Mucosa of gallbladder (tissue), 1 donor: Measurements from ENCODE around the gene NPDC1. TPM values are rescaled to one million over a fixed set of nuclear protein-coding genes. Genes with fewer than 3 reads are reported as not detected.

Experiments
- DNase-seq: peaks from one replicate; pipeline ENCODE4 v3.0.0-alpha.2; 2020; ENCODE audit warnings: low spot score
- total RNA-seq: library from RNA; stranded (reverse); gene quantifications from one replicate; pipeline ENCODE4 v1.2.1, GENCODE V29; 2021
- donor health status: DM: no; HTN: no; CAD: no.

NPDC1 gene
- total RNA-seq, 1 donor from 2014 or later = 376 TPM

DNA sequence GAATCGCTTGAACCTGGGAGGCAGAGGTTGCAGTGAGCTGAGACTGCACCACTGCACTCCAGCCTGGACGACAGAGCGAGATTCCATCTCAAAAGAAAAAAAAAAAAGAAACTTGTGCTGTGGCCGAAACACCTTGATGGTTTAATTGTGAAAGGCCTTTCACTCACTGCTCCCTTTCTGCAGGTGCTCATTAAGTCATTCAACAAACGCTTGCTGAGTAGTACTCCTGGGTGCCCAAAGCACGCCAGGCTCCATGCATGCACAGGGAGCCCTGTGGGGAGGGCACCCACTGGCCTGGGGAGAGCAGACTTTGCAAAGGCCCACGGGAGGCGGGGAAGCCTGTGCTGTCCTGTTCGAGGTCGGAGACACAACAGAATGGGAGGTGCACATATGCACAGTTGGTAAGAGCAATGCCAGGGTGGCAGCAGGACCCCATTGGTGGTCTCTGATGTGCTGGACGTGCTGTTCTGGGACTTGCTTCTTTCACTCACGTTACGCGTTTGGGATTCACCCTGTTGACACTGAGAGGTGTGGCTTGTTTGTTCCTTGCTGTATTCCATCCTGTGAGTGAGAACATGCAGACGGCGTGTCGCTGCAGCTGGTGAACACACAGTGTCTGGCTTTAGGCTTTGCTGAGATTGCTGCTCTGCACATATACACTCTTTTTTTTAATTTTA lies 10.9 kb upstream of the NPDC1 start:
- no peak for DNase-seq

DNA sequence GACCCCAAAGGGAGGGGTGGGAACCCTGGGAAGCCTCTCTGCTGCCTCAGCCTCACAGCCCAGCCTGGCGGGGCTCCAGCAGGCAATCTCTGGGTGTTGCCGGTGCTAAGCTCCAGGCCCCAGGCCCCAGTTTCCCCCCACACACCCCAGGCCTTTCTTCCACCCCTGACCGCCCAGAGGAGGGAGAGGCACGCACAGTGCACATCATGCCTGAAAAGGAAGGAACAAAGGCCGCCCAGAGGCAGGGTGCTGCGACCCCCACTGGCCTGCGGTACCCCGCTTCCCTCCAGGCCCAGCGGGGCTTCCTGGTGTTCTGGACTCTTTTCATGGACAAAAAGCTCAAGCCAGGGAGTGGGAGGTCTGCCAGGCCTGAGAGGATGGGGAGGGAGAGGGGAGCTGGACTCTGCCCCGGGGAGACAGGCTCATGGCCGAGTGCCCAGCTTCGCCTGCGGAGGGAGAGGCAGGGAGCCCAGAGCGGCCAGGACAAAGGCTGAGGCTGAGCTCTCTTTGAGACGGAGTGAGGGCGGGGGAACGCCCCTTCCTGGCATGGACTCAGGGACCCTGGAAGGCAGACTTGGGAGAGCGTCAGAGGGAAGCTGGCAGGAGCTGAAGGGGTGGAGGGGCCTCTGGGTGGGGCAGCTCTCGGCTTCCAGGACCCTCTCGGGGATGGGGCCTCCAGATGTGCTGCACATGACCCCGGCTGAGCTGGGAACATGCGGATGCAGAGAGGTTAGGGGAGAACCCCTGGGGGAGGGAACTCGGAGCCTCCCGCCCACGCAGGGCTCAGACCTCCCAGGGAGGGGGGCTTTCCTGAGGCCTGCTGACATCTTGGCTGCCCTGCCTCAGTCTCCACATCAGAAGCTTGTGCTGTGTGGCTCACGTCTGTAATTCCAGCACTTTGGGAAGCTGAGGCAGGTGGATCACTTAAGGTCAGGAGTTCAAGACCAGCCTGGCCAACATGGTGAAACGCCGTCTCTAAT lies 9.7 kb upstream of the NPDC1 start:
- DNase-seq = peak; percentile 94

DNA sequence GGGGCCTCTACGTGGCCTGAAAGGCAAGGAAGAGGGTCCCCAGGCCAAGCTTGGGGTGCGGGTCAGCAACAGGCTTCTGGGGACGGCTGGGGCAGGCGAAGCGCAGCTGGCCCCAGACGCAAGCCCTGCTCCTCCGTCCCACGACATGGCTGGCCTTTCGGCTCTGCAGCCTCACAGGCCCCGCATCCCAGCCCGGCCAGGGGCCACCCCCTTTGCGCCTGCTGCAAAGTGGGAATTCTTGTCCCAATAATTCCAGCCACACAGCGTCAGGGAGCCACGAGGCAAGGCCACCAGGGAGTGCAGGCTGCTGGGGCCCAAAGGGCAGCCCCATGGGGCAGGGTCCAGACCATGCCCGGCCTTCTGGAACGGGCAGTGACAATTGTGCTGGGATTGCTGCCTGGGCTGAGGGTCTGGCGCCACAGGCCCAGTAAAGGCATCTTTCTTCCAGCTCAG lies 9.0 kb upstream of the NPDC1 start:
- no peak for DNase-seq

DNA sequence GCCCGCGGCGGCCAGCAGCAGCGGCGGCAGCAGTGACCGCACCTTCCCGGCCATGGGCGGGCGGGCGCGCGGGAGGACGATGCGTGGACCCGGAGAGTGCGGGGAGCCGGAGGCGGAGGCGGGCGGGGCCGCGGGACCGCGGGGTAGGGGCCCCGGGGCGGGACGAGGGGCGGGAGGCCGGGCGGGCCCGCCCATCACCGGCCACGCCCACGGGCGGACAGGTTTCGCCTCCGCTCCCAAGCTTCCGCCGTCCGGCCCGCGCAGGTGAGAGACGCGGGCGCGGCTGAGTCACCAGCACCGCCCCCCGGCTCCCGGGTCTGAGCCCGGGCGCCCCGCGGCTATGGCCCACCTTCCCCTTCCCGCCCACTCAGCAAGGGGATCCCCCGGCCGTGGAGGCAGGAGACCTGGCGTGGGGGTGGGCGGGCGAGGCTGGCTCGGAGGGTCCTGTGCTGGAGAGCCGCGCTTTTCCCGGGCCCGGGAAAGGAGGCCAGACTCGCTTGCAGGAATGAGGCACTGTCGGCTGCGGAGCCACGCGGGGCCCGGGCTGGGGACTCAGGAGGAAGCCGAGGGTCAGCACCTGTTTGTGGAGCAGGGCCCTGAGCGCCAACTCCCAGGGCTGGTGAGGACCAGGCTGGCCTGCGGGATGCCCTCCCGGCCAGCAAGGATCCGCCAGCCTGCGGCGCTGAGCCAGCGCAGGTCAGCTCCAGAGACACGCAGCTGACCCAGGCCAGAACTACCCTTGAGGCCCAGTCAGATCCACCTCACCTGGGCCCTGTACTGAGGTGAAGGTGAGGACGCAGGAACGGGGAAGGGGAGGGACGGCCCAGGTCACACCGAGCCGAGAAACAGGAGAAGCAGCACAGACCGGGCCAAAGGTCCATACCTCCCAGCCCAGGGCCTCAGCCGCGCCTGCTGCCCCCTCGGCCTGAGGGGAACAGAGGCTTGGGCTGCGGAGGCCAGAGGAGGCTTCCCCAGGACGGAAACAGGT lies 8.3 kb upstream of the NPDC1 start, which contains the start of gene ENTPD2:
ENTPD2 (minus strand) TSS at position 118 of the 988 bp plus-strand sequence; CDS start at position 54, 64 bp downstream.
- peak; percentile 60 for DNase-seq

DNA sequence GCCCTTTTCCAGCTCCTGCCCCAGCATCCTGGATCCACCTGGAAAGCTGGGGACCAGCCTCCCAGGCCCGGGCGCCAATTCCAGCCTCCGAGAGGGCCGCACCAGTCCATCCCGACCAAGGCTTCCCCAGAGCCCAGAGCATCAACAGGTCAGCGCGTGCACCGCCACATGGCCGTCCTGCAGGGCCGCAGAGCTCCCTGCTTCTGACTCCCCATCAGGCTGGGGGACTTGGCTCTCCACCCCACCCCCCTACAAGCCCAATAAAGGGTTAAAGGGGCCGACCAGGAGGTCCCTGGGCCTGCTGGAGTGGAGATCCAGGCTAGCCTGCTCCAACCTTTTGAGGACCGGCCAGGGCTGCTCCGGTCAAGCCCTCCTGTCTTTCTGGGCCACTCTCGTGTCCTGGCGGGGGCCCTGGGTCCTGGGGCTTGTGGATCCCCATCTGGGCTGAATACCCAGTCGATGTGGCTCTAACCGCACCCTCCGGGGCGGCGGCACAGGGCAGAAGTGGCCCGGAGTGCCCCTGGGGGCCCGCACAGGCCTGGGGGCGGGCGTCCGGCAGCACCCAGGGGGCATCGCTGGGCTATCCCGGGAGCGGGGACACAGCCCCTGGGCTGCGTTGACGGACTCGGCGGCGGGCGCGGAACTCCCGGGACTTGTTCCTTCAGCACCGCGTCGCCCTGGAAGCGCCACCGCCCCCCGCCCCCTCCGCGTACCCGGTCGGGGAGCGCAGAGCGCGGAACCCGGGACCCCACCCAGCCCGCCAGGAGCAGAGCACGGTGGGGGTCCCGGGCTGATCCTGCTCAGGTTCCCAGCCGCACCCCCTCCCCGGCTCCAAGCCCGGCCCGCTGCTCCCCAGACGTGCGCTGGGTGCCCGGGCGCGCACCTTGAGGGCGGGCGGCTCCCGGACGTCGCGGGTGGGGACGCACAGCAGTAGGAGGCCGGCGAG lies 7.3 kb upstream of the NPDC1 start:
- no peak for DNase-seq

DNA sequence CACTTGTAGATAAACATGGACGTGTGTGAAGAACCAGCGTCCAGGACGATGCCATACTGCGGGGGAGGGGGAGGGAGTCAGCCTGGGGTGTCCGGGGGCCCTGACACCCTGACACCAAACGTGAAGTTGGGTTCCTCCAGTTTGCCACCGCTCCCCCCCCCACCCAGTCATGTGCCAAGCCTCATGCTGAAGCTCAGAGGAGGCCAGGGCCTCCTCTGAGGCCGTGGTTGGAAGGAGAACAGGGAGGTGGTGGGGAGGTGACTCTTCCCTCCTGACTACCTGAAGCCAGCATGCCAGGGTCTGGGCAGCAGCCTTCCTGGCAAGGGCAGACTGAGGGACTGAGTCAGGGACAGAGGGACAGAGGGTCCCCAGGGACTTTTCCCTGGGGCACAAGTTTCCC lies 6.3 kb upstream of the NPDC1 start:
- no peak for DNase-seq

DNA sequence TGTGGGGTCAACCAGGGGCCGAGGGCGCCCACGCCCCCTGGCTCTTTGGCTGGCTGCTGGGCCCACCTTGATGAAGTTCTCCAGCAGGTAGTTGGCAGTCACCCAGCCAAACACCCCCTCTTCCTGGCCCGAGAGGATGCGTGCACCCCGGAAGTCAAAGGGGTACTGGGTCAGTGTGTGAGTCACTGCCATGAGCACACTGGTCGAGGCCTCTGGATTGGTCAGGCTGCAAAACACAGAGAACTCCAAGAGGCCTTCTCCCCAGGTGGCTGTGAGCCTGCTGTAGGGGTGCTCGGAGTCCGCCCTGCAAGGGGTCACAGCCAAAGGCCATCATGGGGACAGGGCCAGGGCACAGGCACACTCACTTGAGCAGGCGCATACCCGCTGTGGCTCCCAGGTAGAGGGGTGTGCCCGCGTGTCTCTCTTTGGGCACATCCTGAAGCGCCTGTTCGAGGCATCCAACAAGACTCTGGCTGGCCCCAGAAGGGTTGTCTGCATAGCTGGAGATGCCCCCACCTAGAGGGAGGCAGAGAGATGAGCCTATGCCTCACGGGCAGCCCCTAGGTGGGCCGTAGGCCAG lies 5.3 kb upstream of the NPDC1 start:
- no peak for DNase-seq

DNA sequence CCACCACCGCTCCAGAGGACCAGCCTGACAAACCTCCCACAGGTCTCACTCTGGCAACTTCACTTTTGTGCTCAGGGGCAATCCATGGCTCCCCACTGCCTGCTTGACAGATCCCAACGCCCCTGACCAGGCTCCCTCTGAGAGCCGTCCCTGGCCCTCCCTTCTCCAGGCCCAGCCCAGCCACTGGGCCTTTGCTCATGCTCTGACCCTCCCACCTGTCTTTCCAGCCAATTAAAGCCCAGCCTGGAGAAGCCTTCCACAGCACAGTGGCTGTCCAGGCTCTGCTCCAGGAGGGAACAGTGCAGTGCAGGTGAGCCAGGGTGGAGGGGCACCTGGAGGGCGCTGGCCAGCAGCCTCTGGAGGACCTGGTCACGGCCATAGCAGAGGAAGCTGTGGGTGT lies 4.6 kb upstream of the NPDC1 start:
- DNase-seq = no peak

DNA sequence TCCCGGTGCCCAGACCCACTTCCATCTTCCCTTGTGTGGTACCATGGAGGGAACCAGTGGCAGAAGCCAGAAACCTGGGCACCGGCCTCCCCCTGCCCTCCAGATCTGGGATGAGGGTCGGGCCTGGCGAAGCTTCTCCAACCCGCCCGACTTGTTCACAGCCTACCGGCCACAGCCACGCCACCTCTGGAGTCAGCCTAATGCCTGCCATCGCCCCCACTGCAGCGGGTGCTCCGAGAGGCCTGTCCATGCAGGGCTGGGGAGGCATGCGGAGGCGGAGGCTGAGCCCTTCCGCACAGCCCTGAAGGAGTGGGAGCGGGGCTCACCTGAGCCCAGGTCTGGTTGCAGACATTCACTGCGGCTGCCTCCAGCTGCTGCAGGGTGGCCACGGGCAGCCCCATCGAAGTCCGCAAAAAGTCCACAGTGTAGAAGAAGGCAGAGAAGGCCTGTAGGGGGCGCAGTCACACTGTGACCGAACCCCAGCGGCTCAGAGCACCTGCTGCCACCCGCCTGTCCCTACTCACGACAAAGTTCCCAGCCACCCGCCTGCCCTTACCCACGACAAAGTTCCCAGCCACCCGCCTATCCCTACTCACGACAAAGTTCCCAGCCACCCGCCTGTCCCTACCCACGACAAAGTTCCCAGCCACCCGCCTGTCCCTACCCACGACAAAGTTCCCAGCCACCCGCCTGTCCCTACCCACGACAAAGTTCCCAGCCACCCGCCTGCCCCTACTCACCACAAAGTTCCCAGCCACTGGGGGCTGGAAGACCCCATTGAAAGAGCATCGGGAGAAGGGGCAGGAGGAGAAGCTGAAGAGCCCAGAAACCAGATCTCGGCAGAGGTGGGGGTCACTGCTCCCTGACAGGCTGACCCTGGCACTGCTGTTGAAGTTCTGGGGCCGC lies 3.8 kb upstream of the NPDC1 start:
- DNase-seq = peak; percentile 69

DNA sequence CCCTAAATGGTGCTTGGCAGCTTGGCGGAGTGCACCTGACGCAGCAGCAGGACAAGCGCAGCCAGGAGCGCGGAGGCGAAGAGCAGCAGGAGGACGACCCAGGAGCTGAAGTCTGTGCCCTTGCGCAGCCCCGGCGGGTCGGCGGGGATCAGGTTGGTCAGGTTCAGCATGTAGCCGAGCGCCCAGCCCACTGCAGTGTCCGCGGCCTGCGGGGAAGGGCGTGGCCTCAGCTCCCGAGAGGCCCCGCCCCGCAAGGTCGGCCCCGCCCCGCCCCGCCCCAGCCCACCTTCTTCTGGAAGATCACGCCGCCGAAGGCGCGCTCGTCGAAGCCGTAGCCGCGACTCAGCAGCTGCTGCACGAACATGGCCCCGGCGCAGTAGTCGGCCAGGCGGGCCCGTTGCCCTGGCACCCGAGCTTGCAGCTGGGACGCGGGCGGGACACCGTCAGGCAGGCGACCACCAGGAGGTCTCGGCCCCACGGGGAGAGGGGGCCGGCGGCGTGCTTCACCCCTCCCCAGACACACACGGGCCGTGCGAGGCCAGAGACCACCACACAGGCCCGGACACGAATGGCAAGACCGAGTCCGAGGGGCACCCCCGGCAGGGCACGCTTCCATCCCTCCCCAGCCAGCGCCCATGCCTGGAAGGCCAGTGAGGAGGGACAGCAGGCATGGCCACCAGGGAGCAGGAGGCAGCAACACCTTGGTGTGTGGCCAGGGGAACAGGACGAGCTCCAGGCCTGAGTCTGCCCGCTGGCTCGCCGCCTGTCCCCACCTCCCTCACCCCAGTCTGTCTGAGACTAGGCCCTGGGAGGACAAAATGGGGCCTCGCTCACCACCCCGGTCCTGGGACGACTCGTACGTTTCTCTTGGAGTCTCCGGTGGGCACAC lies 2.9 kb upstream of the NPDC1 start:
- no peak for DNase-seq

DNA sequence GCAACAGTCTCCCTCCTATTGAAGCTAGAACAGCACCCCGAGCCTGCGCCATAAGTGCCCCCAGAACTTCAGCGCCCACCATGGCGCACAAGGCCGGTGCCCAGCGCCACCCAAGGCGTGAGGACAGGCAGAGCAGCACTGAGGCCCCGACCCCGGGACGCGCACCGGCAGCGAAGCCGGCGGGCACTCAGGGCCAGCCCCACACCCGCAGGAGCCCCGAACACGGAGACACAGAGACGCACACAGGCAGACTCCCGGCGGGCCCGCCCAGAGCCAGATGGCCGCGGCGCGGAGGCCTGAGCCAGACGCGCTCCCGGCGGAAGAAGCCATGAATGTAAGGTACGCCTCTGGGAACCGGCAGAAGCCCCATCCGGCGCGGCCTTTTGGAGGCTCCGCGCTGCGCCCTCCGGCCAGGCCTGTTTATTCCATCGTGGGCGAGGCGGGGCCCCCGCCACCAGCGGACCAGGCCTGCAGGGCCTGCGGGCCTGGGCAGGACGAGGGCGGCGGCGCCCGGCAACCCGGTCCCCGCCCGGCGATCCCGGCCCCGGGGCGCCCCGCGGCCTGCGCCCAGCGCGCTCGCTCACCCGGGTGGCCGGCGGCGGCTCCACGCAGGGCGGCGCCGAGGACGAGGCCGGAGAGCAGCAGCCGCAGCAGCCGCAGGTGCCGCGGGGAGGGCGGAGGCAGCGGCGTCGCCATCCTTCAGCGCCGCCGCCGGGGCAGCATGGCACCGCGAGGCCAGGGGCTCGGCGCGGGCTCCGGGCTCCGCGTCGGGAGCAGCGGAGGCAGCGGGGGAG lies 486 bp downstream of the NPDC1 start:
- DNase-seq = no peak

DNA sequence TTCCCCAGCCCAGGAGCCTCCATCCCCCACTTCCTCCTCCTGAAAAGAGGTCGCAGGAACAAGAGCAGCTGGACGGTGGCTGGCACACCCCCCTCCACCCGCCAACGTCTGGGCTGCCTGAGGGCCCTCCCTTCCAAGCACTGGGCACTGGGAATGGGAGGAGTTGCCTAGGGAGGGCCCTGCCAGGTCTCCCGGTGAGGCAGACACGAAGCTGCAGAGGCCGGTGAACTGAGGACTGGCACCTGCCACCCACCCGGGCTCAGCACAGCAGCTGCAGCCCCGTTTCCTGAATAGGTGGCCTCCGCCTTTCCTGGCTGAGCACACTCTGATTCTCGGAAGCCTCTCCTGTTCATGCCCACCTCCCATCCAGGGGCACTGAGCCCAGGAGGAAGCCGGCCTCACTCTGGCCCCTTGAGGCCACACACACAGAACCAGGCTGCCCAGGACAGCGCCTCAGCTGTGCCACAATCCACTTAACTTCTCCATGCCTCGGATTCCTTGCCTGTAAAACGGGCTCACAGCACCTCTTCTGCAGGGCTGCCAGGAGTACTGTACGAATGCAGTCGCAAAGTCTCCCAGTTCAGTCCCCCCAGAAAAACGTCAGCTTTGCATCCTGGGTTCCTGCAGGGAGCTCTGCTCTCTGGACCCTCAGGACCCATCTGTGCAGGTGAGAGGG lies 1.3 kb downstream of the NPDC1 start:
- peak; percentile 61 for DNase-seq

DNA sequence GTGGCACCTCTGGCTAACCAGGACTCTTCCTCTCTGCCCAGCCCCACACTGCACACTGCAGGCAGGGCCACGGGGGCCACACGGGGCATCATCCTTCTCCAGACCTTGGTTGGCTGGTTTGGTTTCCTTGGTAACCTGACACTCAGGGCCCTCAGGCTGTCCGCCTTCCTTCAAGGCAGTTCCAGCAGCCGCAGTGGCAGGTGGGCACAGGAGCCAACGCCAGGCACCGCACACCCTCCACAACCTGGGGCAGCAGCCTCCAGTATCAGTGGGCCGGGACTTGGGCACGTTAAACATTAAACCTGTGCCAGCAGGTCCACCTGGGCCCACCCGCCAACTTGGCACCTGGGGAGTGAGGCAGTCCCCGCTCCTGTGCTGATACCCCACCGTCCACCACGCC lies 1.9 kb downstream of the NPDC1 start:
- DNase-seq = no peak

DNA sequence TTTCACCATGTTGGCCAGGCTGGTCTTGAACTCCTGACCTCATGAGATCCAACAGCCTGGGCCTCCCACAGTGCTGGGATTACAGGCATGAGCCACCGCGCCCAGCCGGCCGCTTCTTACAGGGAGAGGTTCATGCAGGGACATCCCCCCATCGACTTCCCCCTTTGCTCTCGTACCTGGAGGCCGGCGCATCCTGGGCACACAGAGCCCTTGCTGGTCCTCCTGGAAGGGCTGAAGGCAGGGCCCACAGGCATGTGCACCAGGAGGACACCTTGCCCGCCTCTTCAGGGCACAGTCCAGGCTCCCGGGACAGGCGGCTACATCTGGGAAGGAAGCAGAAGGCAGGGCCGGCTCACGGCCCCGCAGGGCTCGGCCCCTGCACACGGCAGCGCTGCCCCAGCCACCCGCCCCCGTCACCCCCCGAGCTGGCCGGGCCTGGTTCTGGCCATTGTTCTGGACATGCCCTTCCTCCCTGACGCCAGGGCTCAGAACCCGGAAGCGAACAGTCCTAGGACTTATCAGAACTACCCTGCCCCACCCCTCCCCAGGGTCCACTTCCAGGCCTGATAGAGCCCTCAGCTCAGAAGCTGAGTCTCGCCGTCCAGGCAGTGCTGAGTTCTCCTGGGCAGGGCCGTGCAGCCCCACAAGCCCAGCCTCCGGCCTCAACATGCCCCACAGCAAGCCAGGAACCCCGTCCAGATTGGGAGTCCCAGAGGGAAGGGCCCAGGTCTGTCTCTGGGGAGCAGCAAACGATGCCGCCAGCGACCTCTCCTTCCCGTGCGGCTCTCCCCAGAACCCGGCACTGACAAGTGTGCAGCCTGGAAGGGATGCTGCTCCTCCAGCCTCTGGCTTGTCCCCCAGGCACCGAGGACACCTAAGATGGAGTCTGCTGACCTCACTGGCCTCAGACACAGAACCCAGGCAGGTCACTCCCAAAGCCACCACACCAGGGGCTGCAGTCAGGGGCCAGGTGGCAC lies 2.9 kb downstream of the NPDC1 start:
- no peak for DNase-seq

DNA sequence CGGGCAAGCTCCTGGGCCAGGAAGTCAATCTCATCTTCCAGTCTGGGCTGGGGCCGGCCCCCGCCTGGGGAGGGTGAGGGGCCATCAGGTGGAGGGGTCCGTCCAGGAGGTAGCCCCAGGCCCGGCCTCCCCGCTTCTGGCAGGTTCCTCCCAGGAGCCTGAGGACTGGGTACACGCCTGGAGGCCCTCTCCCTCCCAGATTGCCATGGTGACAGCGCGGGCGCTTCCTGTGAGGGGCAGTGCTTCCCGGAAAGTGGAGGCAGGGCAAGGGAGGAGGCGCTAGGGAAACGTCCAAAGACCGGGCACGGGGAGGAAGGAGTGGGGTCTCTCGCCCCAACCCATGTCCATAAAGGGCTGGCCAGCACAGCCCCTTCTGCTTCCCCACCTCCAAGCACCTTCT lies 4.9 kb downstream of the NPDC1 start:
- no peak for DNase-seq
